SIG-M5 (cell line): ENCODE data around the gene PLEKHA6.

Experiments
- DNase-seq: peaks from one replicate; lab custom pipeline; 2025; lab: John Stamatoyannopoulos, UW

The PLEKHA6 gene

DNA sequence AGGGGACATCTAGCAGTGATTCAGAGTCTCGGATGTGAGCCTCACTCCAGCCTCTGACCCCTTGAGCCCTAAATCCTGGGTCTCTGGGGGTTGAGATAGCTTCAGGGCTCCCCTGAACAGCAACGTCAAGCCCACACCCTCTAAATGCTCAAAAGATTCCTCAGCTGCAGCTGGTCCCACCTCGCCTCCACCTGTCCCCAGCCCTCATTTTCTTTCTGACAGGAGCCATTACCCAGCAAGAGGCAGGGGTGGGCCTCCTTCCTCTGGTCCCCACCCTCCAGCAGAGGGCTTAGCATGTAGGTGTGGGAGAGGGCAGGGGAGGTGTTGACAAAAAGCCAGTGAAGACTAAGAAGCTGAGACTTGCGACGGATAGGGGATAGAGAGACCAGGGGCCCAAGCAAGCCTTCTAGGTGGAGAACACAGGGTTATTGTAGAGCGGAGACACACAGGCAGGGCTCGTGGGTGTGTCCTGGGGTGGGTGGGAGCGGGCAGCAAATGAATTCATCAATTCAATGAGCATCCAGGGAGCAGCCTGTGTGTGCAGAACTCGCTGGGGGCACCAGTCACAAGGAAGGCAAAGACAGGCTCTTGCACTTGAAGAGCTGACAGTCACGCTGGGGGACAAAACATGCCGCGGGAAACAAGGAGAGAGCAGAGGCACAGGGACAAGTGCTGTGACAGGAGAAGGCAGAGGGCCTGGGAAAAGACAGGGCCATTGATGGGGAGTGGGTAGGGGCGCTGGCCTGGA lies 97.0 kb downstream of the PLEKHA6 start:
- DNase-seq: no peak

DNA sequence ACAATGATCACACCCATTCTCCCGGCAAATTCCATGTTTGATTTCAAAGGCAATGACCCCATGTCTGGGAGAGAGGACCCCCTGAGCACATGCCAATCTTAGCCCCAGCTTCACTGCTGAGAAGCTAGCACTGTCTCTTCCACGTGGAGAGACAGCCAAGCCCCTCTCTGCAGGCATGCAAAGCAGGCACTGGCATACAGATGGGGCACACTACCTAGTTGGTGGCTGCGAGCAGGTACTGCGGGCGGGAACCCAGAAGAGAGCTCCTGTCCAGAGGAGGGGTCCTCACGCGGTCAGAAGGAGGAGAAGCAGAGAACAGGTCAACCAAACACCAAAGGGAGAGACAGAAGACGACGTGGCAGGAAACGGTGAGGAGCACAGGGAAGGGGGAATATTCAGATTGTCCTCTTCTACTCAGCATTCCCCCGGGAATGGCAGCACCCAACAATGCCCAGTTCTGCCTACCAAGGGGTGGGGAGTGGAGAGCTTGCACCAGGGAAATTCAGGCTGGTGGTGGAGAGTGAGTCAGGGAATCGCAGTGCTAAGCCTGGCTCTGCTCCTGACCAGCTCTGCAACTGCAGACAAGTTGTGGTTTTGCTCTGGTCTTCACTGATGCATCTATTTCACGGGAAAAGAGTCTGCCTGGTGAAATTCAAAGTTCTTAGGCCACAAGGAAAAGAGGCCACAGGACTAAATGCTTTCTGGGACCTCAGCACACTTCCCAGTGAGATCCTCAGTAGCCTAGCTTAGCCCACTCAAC lies 97.8 kb downstream of the PLEKHA6 start:
- no peak for DNase-seq

DNA sequence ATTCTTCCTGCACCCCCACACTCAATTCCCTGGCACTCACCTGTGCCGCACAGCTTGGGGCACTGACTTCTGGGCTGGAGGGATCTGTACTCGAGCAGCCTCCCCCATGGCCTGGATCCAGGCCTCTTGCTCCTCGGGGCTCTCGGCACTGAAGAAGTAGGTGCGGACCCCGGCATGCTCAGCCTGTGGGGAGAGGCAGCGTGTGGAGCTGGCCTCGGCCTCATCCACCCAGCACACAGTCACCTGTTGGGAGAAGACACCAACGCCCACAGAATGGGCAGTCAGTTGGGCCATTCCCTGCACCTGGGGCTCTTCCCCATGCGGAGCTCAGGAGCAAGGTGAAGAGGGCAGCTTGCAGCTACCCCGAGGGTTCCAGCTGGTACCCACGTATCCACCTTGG lies 98.5 kb downstream of the PLEKHA6 start:
- no peak for DNase-seq

DNA sequence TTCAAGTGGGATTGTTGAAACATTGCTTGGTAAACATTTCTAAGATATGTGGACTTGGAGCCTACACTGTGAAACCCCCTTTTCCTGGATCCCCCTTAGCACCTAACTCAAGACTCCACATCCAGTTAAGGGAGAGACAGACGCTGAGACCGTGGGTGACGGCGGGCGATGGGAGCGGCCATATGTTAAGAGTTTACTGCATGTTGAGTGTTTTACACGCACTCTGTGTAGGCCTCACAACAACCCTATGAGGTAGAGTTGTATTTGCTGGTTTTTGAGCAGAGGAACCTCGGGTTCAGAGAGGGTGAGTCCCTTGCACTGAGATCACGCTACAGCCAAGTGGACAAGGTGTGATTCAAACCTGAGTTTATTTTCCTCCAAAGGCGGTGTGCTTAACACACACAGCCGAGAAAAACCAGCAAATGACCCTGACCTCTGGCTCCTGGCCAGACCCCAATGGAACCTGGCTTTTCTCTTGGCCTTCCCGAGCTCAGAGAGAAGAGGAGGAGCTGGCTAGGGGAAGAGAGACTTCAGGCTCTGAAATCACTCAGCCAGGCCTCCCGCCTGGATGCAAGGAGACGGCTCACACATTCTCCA lies 99.0 kb downstream of the PLEKHA6 start:
- DNase-seq: no peak

DNA sequence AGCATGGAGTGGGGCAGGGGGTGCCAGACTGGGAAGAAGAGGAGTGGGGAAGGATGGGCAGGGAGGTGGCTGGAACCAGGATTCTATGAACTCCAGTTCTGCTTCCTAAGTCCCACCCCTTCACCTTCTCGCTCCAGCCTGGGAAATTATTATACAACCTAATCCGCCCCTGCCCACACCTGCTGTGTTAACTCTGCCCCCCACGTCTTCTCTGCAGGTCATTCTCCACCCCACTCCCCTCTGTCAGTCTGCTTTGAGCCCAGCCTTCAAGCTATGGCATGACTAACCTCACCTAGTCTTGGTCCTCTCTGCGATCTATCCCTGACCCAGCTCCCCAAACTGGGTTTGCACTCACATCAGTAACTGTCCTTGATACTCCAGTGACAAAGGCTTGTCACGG lies 99.9 kb downstream of the PLEKHA6 start:
- DNase-seq: no peak

DNA sequence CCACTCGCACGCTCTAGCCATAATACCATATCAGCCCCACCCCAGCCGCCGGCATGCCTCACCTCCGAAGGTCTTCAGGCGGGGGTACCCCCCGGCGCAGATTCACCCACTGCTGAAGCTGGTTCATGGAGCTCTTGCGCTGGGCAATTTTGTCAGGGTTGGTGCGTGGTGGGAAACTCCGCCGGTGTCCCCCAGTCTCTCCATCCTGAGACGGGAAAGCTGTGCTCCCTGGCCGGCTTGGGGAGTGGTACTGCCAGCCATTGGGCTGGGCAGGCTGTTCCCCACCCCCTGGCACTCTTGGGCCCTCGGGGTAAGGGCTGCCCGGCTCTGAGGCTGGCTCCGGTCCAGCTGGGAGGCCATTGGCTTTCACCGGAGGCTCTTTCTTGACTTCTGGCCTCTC lies 100.5 kb downstream of the PLEKHA6 start:
- DNase-seq: no peak

DNA sequence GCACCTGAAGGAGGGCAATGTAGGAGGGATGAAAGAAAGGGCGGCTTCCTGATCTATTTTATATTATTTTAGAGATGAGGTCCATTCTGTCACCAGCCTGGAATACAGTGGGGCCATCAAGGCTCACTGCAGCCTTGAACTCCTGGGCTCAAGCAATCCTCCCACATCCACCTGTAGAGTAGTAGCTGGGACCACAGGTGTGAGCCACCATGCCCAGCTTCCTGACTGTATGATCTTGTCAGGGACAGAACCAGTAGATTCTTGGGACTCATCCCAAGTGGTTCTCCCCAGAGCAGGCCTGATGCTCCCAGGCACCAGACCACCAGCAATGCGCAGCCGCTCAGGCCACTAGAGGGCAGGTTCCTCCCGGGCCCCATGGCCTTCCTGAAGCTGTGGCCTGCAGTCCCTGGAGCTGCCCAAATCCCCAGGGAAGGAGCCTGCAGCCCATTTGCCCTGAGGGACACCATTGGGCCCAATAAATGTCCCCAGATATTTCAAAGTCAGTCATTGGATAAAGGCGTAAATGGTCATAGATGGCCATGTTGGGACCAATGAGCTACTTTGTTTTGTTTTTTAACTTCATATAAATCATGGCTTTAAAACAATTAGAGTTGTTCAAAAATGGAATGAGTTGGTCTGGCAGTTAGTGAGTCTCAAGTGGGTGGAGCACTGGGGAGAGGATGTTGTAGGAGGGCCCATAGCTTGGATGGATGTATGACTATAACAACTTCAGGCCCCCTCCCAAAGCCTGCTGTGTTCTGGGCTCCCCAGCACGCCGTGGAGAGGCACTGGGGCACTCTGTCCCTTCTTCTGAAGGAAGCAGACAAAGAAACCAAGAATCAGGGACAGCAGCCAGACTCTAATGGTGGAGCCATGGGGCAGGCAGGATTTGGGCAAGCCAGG lies 101.3 kb downstream of the PLEKHA6 start:
- DNase-seq: no peak

DNA sequence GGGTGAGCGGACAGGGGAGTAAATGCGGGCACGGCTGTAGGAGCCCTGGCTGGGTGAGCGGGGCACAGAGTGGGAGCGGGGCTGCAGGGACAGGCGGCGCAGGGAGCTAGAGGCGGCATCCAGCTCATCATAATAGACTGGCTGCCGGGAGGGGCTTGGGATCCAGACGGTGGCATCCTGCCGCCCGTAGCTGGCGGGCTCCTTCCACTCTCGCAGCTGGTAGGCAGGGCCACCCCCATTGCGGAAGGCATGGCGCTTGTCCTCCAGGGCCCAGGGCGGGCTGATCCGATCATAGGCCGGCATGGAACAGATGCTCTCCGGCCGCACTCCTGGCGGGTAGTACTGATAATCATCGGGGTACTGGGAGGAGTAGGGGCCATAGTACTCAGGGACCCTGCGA lies 102.3 kb downstream of the PLEKHA6 start:
- no peak for DNase-seq

DNA sequence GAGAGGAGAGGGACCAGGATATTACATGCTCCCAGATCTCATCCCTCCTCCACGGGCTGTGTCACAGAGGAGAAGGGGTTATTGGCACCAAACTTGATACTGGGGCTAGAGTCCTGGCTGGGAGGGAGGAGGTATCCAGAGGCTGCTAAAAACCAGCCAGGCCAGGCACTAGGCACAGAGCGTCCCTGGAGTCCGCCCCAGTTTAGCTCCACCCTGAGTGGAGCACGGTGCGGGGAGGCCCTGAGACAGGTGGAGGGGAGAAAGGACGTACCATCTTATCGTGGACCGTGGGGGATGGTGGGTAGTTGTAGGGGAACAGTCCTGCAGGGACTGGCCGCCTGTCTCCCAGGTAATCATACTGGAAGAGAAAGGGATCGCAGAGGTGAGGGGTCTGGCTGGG lies 103.2 kb downstream of the PLEKHA6 start:
- DNase-seq: no peak

DNA sequence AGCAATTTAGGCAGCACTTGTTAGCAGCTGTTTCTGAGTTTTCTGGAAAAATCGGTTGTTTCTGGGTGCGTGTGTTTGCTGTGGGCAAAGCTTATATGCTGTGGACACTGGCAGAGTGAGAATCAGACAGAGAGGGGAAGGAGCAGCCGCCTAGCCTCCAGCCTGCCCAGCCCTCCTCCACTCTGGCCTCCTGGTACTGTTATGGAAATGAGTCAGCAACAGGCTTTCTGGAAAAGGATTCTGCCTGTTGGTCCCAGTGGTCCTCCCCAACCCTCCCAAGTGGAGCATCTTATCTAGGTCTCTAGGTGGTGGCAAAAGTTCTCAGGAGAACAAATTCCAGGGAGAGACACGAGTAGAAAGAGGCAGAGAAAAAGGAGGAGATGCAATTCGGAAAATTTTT lies 103.8 kb downstream of the PLEKHA6 start:
- DNase-seq: no peak

DNA sequence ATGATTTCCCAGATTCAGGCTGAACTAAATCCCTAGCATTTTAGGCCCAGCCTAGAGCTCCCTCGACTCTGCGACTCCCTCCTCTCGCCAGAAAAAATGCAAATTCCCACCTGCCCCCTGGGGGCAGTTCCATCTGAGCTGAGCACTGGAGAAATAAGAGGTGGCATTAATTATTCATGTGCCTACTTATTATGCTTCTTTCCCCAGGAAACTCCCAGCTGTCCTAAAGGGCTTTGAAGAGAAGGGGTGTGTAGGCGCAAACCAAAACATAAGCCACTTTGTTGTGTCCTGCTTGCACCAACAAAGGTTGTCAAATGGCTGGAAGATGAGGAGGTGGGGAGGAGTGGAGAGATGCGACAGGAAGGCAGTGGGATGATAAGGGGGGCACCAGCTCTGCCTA lies 104.5 kb downstream of the PLEKHA6 start:
- no peak for DNase-seq

DNA sequence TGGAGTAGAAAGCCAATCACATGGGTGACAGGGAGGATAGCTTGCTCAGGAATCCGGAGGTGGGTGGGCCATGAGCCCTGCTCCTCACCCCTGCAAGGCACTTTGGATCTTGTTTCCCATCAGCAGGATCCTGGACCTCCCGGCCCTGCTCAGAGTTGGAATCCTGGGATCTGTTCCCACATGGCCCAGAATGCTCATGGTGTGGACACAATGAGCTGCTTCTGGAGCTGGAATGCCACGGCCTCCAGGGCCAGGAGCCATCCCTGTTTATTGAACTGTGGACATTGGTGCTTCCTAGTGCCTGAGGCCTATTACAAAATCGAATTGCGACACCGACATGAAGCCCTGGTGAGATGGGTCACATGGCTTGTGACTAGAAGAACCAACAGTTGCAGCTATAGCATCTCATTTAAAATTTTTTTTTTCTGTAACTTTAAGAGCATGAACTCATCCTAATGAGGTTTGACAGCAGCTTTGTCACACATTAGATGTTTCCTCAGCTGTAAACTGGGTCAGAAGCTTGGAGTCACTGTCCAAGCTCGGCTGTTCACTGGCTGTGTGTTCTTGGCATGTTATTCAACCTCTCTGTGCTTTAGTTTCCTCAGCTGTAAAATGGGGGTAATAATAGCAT lies 105.6 kb downstream of the PLEKHA6 start:
- DNase-seq: peak; percentile 15

DNA sequence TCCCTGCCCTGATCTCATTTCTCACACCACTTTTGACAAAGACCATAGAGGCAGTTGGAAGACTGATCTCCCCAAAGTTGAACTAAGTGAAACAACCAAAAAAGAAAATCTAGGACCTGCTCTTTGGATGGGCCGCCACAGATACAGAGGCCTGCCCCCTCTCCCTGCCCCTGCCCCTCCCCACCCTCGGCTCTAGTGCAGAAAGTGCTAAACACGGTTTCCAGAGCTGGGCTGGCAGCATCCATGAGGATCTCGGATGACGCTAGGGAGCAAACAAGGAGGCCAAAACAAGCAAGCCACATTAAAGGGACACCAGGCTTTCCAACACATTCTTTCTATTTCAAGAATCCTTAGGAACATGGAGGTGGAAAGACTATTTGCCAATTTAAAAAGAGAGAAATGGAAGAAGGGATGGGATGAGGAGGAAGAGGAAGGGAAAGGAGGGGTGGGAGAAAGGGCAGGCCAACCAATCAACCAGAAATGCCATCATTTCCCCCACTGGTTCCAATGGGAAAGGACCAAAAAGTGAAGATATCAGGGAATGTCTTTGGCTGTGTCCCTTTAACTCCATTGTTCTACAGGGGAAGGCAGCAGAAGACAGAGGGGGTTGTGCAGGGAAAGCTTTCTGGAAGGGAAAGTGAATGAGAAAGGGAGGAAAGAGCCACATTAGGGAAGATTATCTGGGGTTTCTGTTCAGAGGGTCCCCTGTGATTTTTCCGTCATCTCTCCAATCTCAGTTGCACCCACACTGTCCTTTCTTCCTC lies 107.6 kb downstream of the PLEKHA6 start:
- DNase-seq: no peak

DNA sequence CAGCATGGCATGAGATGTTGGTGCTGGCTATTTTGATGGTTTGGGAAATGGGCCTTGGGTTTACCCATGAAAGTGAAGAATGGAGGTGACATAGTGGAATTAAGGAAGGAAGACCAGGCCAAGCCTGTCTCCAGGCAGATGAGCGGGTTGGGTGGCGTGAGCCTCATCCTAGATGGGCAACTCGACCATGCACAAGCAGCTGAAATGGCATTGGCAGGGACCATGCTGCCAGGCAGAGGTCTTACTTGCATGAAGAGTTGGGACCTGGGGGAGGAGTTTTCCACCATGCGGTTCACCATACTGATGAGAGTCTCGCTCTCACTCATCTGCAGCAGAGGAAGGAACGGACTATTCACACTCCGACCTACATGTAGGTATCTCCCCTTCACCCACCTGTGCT lies 108.4 kb downstream of the PLEKHA6 start:
- no peak for DNase-seq

DNA sequence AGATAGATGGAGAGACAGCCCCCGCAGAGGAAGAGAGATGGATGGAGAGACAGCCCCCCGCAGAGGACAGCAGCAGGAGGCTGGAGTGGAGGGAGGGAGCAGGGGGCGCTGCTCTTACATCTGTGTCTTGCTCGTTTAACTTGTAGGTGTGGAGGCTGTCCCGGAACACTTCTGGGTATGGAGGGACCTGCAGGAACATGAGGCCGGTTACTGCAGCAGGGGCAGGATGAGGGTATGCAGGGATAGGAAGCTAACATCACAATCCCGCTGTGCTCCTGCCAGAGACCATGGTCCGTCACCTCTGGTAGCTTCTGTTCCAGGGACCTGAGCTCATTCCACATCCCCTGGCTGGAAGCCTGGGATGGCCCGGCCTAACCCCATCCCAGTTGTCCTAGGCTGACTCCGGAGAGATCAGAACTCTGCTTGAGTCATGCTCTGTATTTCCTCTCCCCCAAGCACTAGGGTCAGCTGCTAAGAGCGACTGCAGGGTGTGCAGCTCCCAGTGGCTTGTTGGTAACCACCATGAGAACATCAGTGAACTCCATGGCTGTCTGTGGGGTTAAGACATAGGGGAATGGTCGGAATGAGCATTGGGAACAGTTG lies 109.2 kb downstream of the PLEKHA6 start:
- no peak for DNase-seq

DNA sequence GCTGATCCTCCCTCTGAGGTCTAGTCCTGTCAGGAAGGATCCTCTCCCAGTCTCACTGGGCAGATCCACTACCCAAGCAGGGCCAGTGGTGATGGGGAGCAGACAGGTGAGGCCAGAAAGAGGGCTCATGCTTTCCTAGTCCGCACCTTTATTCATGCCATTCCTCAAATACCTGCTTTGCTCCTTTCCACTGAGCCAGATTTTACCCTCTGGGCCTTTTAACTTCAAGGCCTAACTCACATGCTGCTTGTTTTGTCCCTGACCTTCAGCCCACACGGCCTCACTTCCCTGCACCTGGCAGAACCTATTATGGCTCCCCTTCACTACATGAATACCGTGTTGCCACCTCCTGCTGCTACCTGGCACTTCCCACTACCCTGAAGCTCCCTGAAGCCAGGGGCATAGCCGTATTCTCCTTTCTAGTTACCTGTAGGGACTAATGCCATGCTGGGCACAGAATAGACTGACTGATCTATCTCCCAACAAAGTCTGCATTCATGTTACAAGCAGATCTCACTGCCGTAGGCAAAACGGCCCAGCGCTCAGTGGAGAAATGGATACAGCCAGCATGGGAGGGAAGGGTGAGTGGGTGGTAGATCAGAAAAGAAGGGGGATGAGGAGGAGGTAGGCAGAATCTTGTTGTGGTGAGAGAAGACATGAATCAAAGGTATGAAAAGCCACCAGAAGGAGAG lies 109.8 kb downstream of the PLEKHA6 start:
- no peak for DNase-seq

DNA sequence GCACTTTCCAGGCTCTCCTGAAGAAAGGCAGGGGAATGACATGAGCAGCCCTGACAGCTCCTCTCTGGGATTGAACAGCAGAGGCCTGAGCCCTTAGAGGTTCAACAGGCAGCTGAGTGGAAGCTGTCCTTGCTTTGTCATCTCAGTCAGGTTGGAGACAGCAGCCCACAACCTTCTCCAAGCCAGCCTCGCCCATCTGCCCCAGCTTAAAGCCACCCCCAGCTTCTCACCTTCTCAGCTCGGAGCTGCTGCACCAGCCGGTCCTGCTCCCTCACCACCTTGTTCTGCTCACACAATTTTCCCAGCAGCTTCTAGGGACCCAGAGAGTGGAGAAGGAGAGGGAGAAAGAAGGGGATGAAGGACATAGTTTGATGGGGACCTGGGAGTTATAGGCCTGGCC lies 110.8 kb downstream of the PLEKHA6 start:
- DNase-seq: no peak

DNA sequence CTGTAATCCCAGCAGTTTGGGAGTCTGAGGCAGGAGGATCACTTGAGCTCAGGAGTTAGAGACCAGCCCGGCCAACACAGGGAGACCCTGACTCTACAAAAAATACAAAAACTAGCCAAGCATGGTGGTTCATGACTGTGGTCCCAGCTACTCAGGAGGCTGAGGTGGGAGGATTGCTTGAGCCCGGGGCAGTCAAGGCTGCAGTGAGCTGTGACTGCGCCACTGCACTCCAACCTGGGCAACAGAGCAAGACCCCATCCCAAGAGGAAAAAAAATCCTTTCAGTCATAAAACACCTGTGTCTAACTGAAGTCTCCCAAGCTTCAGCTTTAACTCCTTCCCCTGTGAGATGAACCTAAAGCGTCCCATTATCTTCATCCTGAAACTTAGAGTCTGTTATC lies 112.9 kb downstream of the PLEKHA6 start:
- no peak for DNase-seq

DNA sequence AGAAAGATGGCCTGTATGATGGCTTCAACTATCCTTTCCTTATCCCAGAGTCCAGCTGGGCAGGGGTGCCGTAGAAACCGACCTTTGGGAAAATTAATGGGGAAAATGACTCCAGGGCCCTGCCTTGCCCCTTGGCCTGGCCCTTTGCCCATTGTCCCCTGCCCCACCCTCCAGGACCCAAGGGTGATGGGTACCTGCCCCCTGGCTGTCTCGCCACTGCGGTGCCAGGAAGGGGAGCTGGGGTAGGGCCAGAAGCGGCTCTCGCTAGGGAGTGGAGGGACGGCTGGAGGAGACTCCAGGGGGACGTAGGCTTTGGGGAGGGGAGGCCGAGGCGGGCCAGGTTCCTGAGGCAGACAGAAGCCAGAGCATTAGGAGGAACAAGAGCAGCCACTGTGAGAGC lies 116.8 kb downstream of the PLEKHA6 start:
- no peak for DNase-seq

DNA sequence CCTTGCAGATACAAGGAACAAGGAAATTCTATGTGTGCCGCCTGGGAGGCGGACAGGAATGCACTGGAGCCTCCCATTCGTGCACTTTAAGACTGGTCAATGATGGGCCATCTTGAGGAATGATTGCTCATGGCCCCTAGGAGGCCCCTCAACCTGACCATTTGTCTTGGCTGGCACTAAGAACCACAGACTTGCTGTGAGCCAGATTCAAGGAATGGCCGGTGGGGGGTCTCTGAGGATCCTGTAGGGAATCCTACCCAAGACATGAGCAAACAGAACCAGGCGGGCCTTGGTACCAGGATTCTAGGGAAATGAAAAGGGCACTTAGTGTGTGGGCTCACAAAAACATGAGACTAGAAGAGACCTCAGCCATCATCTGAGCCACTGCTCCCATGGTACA lies 117.8 kb downstream of the PLEKHA6 start:
- DNase-seq: no peak
